T-cell (primary cell): ENCODE results near the gene RTTN. TPM values are rescaled to one million over a fixed set of nuclear protein-coding genes. Genes with fewer than 3 reads are reported as not detected.
"Not testable (repeated sequence)": the region's sequence is repeated elsewhere in the genome, so short reads cannot be mapped to it uniquely, and the experiment has no call there.

Experiments used
- ATAC-seq, 4 experiments: fragments of 200-7000 bp in 3 of 4; fragments of 150-1000 bp in 1 of 4; cut with Tn5 transposase; replicated peaks in 1 of 4; 1 replicate in 3 of 4; 2 replicates in 1 of 4; pipeline ENCODE4 v1.10.0; 2021; ENCODE audit warnings: moderate library complexity in 3 of 4, mild to moderate bottlenecking in 2 of 4, moderate number of reproducible peaks in 1 of 4
- CTCF ChIA-PET, 2 donors: fragments of 300-600 bp; sonication (Branson Sonifier 250); formaldehyde crosslinking; loops; one replicate each; lab custom pipeline; 2022; ENCODE audit warnings: antibody characterized with exemption in 2 of 2; lab: Charles Lee
- POLR2A ChIA-PET, 2 donors: fragments of 300-600 bp; sonication (Branson Sonifier 250); formaldehyde crosslinking; loops; one replicate each; lab custom pipeline; 2022; ENCODE audit warnings: antibody characterized with exemption in 2 of 2; lab: Charles Lee
- DNase-seq, 35 experiments: peaks; one replicate each; pipeline versions ENCODE4 v3.0.0 to v3.0.0-alpha.2; 2013 to 2023
- H3K27ac ChIP-seq: one replicate; pipeline ENCODE4 v1.5.1; 2013; ENCODE audit warnings: low read length
- H3K27me3 ChIP-seq, 2 experiments: replicated peaks in 1 of 2; 1 replicate in 1 of 2; 2 replicates in 1 of 2; pipeline versions ENCODE4 v1.6.1 to v1.7.0; 2013; ENCODE audit warnings: low read length in 1 of 2, mixed read lengths in 1 of 2; ENCODE audit not compliant: control insufficient read depth in 2 of 2, insufficient read depth in 2 of 2; ENCODE audit errors: extremely low read depth in 1 of 2
- H3K36me3 ChIP-seq, 2 donors: 1 replicate in 1 of 2; 2 replicates in 1 of 2; pipeline versions ENCODE4 v1.6.1 to v1.7.0; 2013; ENCODE audit warnings: low read length in 1 of 2; ENCODE audit not compliant: control insufficient read depth in 2 of 2, insufficient read depth in 1 of 2; ENCODE audit errors: extremely low read depth in 1 of 2
- H3K4me1 ChIP-seq, 2 experiments: 1 replicate in 1 of 2; 2 replicates in 1 of 2; pipeline versions ENCODE4 v1.6.1 to v1.7.0; 2013; ENCODE audit warnings: low read length in 2 of 2, mixed read lengths in 1 of 2; ENCODE audit not compliant: insufficient read depth in 2 of 2, control insufficient read depth in 1 of 2; ENCODE audit errors: extremely low read depth in 1 of 2
- H3K4me3 ChIP-seq, 2 donors: 1 replicate in 1 of 2; 2 replicates in 1 of 2; pipeline versions ENCODE4 v1.5.1 to v1.7.0; 2013; ENCODE audit warnings: mild to moderate bottlenecking in 2 of 2, low read length in 1 of 2, moderate library complexity in 1 of 2; ENCODE audit not compliant: control insufficient read depth in 1 of 2; ENCODE audit errors: extremely low read depth in 1 of 2
- H3K9me3 ChIP-seq: 2 replicates; pipeline ENCODE4 v1.7.0; 2013
- H3K27ac Mint-ChIP-seq, 2 donors: one replicate each; pipeline ENCODE4 v1.8.0; 2020 to 2021; ENCODE audit warnings: mild to moderate bottlenecking in 2 of 2, mixed read lengths in 2 of 2
- H3K27me3 Mint-ChIP-seq, 2 donors: one replicate each; pipeline ENCODE4 v1.8.0; 2021 to 2022; ENCODE audit warnings: mixed read lengths in 2 of 2
- H3K36me3 Mint-ChIP-seq: one replicate; pipeline ENCODE4 v1.8.0; 2021; ENCODE audit warnings: mixed read lengths
- H3K4me1 Mint-ChIP-seq, 3 donors: one replicate each; pipeline ENCODE4 v1.8.0; 2020 to 2022; ENCODE audit warnings: mixed read lengths in 3 of 3, mild to moderate bottlenecking in 1 of 3
- H3K4me3 Mint-ChIP-seq, 3 donors: one replicate each; pipeline ENCODE4 v1.8.0; 2020 to 2022; ENCODE audit warnings: mild to moderate bottlenecking in 3 of 3, mixed read lengths in 3 of 3, moderate library complexity in 3 of 3
- H3K9me3 Mint-ChIP-seq, 3 donors: one replicate each; pipeline ENCODE4 v1.8.0; 2020 to 2022; ENCODE audit warnings: mixed read lengths in 3 of 3
- WGBS: methylation state at CpG from one replicate; pipeline ENCODE4 v1.1.5; 2013; ENCODE audit warnings: missing lambda C conversion rate; ENCODE audit not compliant: insufficient coverage; 5-methylcytosine and 5-hydroxymethylcytosine counted together
- total RNA-seq, 35 experiments: library from RNA in 6 of 35; stranded (reverse) in 6 of 35; fragments of 120-200 nt in 1 of 35; gene quantifications; one replicate each; pipeline versions ENCODE4 v1.2.1 to v1.2.4 and lab custom pipeline; 2013 to 2026

The RTTN gene
- total RNA-seq, 5 donors from 2014 or later (not counting 1 experiment from before 2014, with no cell fraction given): 17.8 to 31.7 (median 19.4) TPM

DNA sequence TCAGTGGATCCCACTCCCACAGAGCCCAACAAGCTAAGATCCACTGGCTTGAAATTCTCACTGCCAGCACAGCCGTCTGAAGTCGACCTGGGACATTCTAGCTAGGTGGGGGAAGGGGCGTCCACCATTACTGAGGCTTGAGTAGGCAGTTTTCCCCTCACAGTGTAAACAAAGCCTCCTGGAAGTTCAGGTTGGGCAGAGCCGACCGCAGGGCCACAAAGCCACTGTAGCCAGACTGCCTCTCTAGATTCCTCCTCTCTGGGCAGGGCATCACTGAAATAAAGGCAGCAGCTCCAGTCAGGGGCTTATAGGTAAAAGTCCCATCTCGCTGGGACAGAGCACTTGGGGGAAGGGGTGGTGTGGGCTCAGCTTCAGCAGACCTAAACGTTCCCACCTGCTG, 31.4 kb upstream of the RTTN start:
- H3K27me3 ChIP-seq: peaks cover 0 to 16% of the 10 kb centered on the region in 2 experiments
- CTCF ChIA-PET, H3K9me3 Mint-ChIP-seq, H3K36me3 Mint-ChIP-seq, H3K4me1 Mint-ChIP-seq, POLR2A ChIA-PET, H3K36me3 ChIP-seq, H3K4me3 Mint-ChIP-seq, DNase-seq, H3K4me3 ChIP-seq, H3K4me1 ChIP-seq, H3K27ac Mint-ChIP-seq, ATAC-seq, H3K27ac ChIP-seq, H3K9me3 ChIP-seq: not testable (repeated sequence)
- whole genome bisulfite sequencing: 85% methylated on average over 4 of the region's 7 CpGs
- H3K27me3 Mint-ChIP-seq: peaks cover 33 to 36% of the 10 kb centered on the region in 2 donors

DNA sequence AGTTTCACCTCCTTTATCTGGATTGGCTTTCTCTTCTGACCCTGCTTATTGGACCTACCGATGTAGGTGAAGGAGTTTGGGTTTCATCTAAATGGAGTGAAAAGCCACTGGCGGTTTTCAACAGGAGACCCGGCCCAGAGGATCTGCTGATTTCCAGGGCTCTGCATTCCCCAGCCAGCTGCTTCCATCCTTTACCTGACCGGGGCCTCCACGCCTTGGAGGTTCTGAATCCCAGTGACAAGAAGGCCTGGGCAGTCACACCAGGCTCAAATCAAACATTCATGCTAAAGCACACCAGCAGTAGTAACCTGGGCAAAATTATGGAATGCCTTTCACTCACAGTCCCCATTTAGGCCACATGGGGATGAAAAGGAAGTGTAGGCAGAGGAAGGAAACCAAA, 30.0 kb upstream of the RTTN start:
- Histone ChIP-seq H3K9me3 (no peaks in the 10 kb centered on the region), H3K27ac (no peak overlapping the region), H3K27me3 (peaks cover 0 to 16% of the 10 kb centered on the region in 2 experiments), H3K4me1 (no peaks in the 10 kb centered on the region), H3K4me3 (no peak overlapping the region), H3K36me3 (no peaks in the 10 kb centered on the region)
- Mint-ChIP-seq H3K9me3 (no peaks in the 10 kb centered on the region), H3K27ac (no peak overlapping the region), H3K27me3 (peaks cover 34 to 44% of the 10 kb centered on the region in 2 donors), H3K4me1 (no peaks in the 10 kb centered on the region), H3K4me3 (no peak overlapping the region), H3K36me3 (no peaks in the 10 kb centered on the region)
- no peak for ATAC-seq
- no peak for DNase-seq
- CTCF ChIA-PET: no interaction called here
- 89% methylated on average over 4 of the region's 5 CpGs for WGBS
- POLR2A ChIA-PET: no interaction called here

DNA sequence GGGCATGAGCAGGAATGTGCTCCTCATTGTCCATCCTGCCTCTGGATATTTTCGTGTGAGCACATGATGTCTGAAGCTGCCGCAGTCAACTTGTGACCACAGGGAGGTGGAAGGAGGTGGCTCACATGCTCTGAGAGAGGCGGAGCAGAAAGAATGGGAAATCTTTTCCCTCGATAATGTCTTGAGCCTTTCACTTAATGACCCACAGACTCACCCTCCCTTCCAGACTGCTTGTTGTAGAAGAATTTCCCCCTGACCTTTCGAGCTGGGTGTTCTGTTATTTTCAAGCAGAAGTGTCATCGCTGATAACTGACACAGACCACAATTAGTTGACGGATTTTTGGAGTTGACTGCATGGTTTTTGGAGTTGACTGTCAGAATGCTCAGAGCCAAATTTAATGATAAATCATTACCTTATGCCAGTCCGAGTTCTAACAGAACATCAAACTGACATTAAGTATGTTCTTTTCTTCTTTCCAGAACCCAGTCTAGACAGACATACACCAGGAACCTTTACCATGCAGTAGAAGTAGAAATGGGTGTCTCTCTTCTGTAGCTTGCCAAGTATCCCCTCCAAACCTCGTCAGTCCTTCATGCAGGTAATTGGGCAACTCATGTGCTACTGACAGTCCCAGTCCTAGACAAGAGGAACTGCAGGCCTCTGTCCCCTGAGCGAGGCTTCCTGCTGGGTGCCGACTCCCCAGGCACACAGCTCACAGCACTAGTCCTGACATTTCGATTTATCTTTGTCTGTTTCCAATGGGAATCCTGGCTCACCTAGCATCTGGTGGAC, 29.4 kb upstream of the RTTN start:
- no peak overlapping the region for H3K4me3 Mint-ChIP-seq
- peaks cover 36 to 40% of the 10 kb centered on the region in 2 donors for H3K27me3 Mint-ChIP-seq
- H3K27ac Mint-ChIP-seq: no peak overlapping the region
- H3K36me3 Mint-ChIP-seq: no peaks in the 10 kb centered on the region
- H3K4me1 ChIP-seq: no peaks in the 10 kb centered on the region
- H3K4me1 Mint-ChIP-seq: no peaks in the 10 kb centered on the region
- H3K27ac ChIP-seq: no peak overlapping the region
- H3K9me3 Mint-ChIP-seq: no peaks in the 10 kb centered on the region
- H3K4me3 ChIP-seq: no peak overlapping the region
- H3K36me3 ChIP-seq: no peaks in the 10 kb centered on the region
- CTCF ChIA-PET: interaction anchor here in 1 of 2 donors (0.6 kb wide), 2 partner anchors 50 to 695 kb away, joined by 3 to 4 read pairs; no protein-coding TSS in a partner anchor
- POLR2A ChIA-PET: no interaction called here
- DNase-seq: no peak
- peaks cover 0 to 16% of the 10 kb centered on the region in 2 experiments for H3K27me3 ChIP-seq
- no peak for ATAC-seq
- 70% methylated on average over 4 of the region's 12 CpGs for WGBS
- no peaks in the 10 kb centered on the region for H3K9me3 ChIP-seq

DNA sequence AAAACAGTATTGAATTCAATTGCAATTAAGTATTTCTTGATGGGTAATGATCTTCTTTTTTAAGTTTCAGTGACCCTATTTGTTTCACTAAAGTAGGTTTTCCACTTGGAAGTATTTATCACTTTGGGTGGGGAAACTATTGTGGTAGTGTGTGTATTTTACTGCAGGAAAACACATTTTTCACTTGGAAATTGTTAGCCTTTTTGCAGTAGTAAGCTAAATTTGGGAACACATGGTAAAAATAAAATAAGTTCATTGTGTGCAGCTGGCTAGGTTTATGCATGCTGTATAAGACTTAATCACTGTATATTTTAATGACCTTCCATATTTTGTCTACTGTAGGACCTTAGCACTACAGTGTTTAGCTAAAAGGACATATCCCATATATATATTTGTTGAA, 28.5 kb upstream of the RTTN start:
- ATAC-seq (no peak), DNase-seq (no peak)
- peaks cover 0 to 16% of the 10 kb centered on the region in 2 experiments for H3K27me3 ChIP-seq
- Mint-ChIP-seq H3K27ac (no peak overlapping the region), H3K4me3 (no peak overlapping the region), H3K27me3 (peaks cover 32 to 35% of the 10 kb centered on the region in 2 donors), H3K9me3 (no peaks in the 10 kb centered on the region), H3K36me3 (no peaks in the 10 kb centered on the region), H3K4me1 (no peaks in the 10 kb centered on the region)
- CTCF ChIA-PET: interaction anchor here in 1 of 2 donors (0.6 kb wide), 2 partner anchors 49 to 694 kb away, joined by 3 to 4 read pairs; no protein-coding TSS in a partner anchor
- no peak overlapping the region for H3K4me3 ChIP-seq
- no peaks in the 10 kb centered on the region for H3K9me3 ChIP-seq
- no peaks in the 10 kb centered on the region for H3K4me1 ChIP-seq
- no peaks in the 10 kb centered on the region for H3K36me3 ChIP-seq
- no peak overlapping the region for H3K27ac ChIP-seq
- POLR2A ChIA-PET: no interaction called here

- DNase-seq: no peak
- ChIA-PET CTCF (no interaction called here), POLR2A (no interaction called here)
- WGBS: no CpG with 5 or more reads among the region's 1 CpG
- Mint-ChIP-seq H3K36me3 (peaks cover 6% of the 10 kb centered on the region), H3K4me1 (no peaks in the 10 kb centered on the region), H3K9me3 (peaks cover 8 to 14% (median 12%) of the 10 kb centered on the region in 3 donors), H3K27me3 (peaks cover 23 to 32% of the 10 kb centered on the region in 2 donors), H3K27ac (no peak overlapping the region), H3K4me3 (no peak overlapping the region)
- Histone ChIP-seq H3K36me3 (no peaks in the 10 kb centered on the region), H3K9me3 (peaks cover 2% of the 10 kb centered on the region), H3K27ac (no peak overlapping the region), H3K4me1 (no peaks in the 10 kb centered on the region), H3K4me3 (no peak overlapping the region), H3K27me3 (peaks cover 0 to 14% of the 10 kb centered on the region in 2 experiments)
- no peak for ATAC-seq
These were observed 26.8 kb upstream of the RTTN start for GRCh38 chr18:70232261-70232660.

- Mint-ChIP-seq H3K9me3 (peaks cover 8 to 23% (median 19%) of the 10 kb centered on the region in 3 donors), H3K27ac (no peak overlapping the region), H3K27me3 (peaks cover 16 to 27% of the 10 kb centered on the region in 2 donors), H3K36me3 (peaks cover 6% of the 10 kb centered on the region), H3K4me1 (no peaks in the 10 kb centered on the region), H3K4me3 (no peak overlapping the region)
- Histone ChIP-seq H3K27ac (no peak overlapping the region), H3K4me1 (no peaks in the 10 kb centered on the region), H3K27me3 (peaks cover 0 to 6% of the 10 kb centered on the region in 2 experiments), H3K36me3 (no peaks in the 10 kb centered on the region), H3K4me3 (no peak overlapping the region), H3K9me3 (peaks cover 2% of the 10 kb centered on the region)
- POLR2A ChIA-PET: no interaction called here
- WGBS: 80% methylated on average over 4 of the region's 5 CpGs
- no peak for ATAC-seq
- DNase-seq: no peak
- CTCF ChIA-PET: interaction anchor here in 1 of 2 donors (0.6 kb wide), 1 partner anchor 854 kb away, joined by 3 read pairs; no protein-coding TSS in a partner anchor
These were observed 24.2 kb upstream of the RTTN start for GRCh38 chr18:70229639-70230038.
